Fibroblast of skin of right quadriceps (primary cell): ENCODE measurements around the gene VDAC1.
A peak's percentile ranks its signal among the peaks of the same experiment; 100 is the strongest.

Source experiments
- DNase-seq: peaks from one replicate; pipeline ENCODE4 v3.0.0-alpha.2; 2013

Gene VDAC1

GRCh38 chr5:133963493-133964128, 41.2 kb downstream of the VDAC1 start:
- DNase-seq, result no peak

DNA sequence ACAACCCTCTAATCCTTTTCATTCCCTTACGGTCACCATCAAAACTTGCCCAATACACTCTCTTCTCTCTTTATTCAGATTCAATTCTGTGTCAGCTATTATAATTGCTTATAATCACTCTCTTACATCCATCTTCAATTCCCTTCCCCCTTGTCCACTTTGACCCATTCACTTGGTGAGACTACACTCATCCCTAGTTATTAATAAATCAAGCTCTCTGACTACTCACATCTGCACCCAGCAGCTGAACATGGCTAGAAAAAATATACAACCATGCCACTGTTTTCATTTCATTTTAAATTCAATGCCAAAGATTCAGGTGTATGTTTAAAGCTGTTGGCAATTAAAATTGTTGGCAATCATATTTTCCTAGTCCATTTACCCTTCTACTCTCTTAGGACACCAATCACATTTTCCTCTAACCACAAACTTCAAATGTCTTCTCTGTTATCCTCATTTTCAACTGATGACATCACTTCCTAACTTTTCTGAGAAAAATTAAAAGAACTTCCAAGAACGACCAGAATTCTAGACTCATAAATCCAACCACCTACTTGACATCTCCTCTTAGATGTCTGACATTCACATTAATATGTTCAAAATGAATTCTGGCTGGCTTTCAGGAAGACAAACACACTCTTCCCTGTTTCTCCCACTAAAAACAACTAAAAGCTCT, 41.8 kb downstream of the VDAC1 start:
- DNase-seq, result peak; percentile 74

DNA sequence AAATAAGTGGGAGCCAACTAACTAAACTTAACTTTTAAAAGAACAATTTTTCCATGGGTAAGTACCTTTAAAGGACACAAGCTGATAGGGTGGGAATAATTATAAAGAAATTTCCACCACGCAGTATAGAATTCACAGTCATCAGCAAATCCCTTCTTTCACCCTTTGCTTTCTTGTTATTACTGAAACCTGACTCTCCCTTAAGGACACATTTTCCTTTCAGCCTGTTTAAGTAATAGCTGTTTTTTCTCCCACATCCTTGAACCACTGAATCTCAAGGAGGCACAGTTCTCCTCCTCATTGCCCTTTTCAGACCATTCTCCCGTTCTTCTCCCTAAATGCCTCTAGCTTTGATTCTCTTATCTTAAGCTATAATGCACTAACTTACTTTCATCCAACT, 42.6 kb downstream of the VDAC1 start:
- no peak for DNase-seq

DNA sequence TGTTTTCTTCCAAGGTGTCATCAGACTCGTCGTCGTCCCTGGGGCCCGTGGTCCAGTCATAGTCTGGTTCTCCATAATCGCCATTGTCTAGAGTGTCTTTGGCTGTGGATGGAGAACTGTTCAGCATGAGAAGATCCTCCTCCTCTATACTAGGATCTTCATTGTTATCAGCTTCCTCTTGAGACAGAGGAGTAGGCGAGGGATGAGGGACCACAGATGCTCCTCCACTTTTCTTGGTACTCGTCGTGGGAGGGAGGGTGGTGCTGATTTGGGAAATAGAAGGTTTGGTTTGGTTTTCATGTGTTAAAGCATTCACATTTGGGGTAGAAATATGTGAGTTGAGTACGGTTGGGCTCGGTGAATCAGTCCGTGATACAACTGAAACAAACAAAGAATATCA, 45.1 kb downstream of the VDAC1 start:
- no peak for DNase-seq

DNA sequence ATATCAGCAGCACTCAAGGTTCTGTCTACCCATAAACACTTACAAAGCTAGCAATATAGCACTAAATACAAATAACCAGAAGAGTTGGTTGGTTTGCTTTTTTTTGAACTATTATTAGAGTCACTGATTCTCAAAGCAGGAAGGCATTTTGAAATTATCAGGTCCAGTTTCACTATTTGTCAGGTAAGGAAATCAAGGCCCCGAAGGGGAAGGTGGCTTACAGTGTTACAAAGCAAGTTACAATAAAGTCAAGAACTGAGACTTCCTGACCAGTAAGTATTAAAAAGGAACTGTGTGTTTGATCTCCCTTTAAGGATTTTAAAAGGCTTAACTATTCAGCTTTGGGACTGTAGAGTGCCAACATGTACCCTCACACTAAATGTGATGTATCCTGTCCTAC, 47.2 kb downstream of the VDAC1 start:
- DNase-seq, result no peak

- DNase-seq, result no peak
Observed at GRCh38 chr5:133957080-133957479, 47.7 kb downstream of the VDAC1 start.

DNA sequence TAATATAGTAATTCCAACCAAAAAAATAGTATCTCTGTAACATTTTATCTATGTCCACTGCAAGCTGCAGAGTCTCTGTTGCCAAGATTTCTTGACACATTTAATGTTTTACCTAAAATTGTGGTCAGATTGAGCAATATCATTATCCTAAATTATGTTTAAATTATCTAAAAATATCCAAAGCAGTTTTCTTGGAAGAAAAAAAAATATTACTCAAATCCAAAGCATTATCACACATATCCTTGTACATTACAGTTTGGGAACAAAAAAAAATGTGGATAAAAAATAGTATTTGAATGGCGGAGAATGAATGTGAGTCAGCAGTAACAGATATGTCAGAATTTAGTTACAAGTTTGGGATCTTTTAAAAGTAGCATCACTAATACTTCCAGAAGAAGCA, 48.6 kb downstream of the VDAC1 start:
- peak; percentile 13 for DNase-seq

GRCh38 chr5:133953568-133954145, 51.1 kb downstream of the VDAC1 start:
- DNase-seq, result no peak

DNA sequence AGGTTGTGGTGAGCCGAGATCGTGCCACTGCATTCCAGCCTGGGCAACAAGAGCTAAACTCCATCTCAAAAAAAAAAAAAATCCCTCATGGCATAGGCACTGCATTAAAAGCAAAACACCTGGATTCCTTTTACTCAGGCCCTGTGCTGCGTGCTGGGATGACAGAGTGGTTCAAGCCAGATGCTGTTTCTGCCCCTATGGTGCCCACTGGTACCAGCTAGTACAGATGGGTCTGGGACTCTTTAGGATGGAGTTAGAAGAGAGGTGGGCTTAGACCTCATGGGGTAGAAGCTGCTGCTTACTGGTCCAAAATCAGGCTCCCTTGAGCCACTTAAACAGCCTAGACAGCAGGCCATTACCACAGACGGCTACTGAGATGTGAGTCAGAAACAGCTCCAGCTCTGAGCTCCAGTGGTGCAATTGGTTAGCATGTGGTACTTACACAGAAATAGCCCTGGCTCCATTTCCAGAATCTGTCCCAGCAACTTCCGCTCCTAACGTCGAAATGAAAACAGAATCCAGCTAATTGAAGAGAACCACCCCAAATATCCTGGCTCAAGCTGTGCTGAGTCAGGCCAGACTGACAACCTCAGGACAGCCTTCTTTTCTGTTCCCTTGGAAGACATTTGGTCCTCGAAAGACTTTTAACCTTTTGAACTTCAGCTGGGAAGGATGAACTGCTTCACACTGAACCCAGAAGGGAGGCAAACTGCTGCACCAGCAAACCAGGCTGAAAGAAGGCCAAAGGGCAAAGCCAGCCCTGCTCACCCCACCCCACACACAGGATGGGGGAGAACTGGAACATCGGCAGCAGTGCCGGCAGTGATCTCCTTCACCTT, 51.8 kb downstream of the VDAC1 start:
- DNase-seq, result peak; percentile 72

DNA sequence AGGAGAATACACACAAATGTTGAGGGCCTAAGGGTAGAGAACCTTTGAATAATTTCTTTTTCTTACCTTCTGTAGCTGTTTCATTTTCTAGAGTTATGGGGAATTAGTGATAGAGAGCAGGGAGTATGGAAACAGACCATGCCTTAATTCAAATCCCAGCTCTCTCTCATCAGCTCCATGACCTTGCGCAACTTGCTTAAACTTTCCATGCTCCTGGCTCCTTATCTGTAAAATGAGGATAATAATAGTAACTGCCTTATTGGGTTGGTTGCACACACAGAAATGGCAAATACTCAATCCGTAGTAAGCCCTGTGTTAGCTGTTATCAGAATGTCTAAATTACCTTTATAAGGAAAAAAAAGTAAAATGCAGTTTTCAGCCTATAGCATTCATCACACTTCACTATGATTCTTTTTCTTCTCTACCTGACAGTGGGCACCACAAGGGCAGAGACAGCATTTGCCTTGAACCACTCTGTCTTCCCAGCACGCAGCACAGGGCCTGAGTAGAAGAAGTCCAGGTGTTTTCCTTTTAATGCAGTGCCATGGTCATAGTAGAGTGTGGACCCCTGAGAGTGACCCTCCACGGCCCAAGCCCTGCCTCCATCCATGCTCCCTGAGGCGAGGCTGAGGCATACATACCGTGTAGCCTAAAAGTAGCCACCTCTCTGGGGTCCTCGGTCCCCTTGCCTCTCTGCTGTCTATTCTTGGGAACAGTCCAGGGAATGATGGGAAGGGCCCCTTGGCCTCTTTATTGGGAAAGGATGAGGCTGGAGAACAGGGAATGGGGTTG, 53.8 kb downstream of the VDAC1 start:
- DNase-seq, result no peak

- no peak for DNase-seq
Observed at GRCh38 chr5:133948721-133949120, 56.1 kb downstream of the VDAC1 start.

DNA sequence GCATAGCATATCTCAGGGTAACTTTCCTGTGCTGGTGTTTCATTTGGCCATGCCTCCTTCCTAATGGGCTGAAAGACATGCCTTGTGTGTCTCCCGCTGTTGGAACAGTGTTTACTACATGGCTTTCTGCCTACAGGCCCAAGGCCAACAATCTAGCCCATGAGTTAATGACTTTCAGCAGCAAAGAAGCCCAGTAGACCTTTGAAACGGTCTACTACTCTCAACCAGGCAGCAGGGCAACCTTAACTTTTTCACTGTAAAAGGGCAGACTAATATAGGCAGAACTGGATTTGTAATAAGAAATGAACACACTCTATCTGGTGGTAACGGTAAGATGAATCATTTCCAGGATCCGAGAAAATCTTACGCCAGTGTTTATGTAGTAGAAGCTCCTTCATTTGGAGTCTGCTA, 57.3 kb downstream of the VDAC1 start:
- no peak for DNase-seq

- DNase-seq, result peak; percentile 20
Observed at GRCh38 chr5:133945568-133945967, 59.2 kb downstream of the VDAC1 start.

DNA sequence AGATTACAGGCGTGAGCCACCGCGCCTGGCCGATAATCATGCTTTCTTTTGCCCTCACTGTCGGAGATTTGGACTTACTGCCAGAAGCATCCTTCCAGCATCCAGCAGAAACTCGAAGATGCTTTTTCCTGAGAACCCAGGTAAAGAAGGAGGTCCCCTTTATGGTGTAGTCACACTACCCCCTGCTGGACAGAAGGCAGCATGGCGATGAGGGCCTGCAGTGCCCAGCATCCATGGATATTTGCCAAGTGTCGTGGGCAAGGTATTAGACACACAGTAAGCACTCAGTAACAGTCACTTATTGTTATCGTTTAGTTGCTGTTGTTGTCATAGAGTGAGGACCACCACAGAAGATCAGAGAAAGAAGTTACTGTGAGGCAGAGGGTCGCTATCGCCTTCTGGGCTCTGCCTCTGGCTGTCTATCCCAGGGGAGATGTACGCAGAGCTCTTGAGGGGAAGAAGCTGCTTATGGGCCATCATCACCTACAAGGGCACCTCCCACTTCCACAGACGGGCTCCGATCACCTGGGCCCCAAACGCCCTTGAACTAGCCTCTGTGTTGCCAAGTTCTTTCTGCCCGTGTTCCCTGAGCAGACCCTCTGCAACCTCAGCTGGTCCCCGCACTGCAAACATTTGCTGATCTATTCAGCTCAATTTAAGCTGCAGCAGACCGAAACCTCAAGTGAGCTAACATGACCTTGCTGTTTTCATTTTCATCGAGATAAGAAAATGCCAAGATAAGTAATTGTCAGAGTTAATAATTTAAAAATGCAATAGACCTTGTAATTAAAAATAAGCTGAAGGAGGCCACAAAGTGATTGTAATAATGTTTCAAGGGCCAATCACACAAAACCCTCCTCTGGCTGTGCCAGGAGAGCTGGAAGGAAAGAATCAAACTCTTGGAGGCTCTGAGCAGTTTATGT, 60.3 kb downstream of the VDAC1 start:
- peak; percentile 34 for DNase-seq

GRCh38 chr5:133943475-133943817, 61.3 kb downstream of the VDAC1 start:
- DNase-seq, result no peak

- DNase-seq, result no peak
Observed at GRCh38 chr5:133942614-133943474, 61.9 kb downstream of the VDAC1 start.

DNA sequence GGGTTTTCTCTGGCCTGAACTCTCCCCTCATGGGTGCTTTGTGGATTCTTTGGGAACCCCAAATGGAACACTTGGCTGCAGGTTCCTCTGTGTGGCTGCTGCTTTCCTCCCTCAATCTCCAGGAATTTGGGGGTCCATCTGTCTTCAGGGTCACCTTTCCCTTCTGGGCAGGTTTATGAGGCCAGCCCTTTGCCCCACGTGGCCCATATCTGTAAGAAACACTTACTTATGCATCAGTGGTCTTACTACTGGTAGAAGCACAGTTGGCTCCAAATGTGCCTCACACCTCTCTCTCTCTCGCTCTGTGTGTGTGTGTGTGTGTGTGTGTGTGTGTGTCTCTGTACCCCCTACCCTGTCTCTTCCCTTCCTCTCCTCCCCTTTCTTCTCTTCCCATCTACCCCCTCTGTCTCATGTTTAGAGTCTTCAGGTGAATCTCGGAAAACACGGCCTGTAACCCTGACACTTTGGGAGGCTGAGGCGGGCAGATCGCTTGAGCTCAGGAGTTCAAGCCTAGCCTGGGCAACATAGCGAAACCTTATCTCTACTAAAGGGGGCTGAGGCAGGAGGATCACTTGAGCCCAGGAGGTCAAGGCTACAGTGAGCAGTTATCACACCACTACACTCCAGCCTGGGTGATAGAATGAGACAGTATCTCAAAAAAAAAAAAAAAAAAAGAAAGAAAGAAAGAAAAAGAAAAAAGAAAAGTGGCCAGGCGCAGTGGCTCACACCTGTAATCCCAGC, 63.1 kb downstream of the VDAC1 start:
- DNase-seq, result no peak

DNA sequence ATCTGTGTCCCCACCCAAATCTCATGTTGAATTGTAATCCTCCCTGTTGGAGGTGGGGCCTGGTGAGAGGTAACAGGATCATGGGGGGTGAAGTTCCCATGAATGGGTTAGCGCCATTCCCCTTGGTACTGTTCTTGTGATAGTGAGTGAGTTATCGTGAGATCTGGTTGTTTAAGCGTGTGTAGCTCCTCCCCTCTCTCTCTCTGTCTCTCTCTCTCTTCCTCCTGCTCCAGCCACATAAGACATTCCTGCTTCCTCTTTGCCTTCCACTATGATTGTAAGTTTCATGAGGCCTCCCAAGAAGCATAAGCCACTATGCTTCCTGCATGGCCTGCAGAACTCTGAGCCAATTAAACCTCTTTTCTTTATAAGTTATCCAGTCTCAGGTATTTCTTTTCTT, 65.1 kb downstream of the VDAC1 start:
- no peak for DNase-seq

GRCh38 chr5:133938929-133939328, 65.8 kb downstream of the VDAC1 start:
- DNase-seq, result no peak
